Hematopoietic multipotent progenitor cell (in vitro differentiated cells): Measurements from ENCODE around the gene ETFB. TPM values are rescaled to one million over a fixed set of nuclear protein-coding genes. Genes with fewer than 3 reads are reported as not detected.

Experiments used
- DNase-seq, 3 donors: peaks; one replicate each; pipeline ENCODE4 v3.0.0-alpha.2; 2011 to 2015; ENCODE audit warnings: low read depth in 2 of 3, low spot score in 2 of 3
- total RNA-seq: library from RNA; depleted of rRNA; stranded (reverse); fragments of >200 nt; gene quantifications from one replicate; pipeline ENCODE4 v1.2.3, GENCODE V29; 2012

ETFB gene
- total RNA-seq, 1 donor: 162 TPM

DNA sequence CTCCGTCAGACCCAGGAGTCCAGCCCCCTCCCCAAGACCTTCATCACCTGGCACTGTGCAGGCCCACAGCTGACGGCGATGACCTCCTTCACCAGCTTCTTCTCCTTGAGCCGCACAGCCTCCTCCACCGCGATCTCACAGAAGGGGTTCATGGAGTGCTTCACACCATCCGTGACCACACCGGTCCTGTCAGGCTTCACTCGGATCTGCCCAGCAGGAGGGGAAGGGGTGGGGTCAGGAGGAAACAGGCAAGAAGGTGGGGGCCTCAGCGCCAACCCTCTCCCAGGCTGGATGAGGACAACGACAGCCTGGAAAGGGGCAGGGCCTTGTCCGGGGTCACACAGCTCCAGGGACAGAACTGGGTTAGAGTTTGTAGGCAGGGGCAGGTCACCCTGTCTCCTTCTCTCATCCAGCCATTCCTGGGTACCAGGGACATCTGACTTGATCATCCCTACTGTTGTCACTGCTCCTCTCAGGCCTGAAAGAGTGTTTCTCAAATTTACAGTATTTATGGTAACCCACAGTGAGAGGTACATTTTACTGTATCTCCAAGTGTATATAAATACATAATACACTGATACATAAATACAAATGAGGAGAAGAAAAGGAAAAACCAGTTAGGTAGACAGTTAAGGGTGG is 12.0 kb downstream of the ETFB start:
- DNase-seq: no peak

DNA sequence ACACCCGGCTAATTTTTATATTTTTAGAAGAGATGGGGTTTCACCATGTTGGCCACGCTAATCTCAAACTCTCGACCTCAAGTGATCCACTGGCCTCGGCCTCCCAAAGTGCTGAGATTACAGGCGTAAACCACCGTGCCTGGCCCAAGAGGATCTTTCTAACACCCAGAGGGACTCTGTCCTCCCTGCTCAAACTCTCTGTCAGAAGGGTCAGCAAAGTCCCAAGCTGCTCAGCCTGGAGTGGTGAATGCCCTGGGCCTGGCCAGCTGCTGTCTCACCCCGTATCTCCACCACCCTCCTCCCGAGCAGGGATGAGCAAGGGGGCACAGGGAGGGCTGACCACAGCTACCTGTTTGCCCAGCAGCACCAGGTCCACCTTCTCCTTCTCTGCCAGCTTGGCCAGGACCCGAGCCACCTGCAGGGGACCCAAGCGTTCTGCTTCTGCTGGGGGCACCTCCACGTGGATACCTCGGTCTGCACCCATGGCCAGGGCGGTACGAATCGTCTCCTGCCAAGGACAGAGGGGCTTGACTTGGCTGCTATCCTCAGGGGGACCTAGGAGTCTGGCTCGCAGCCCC is 13.3 kb downstream of the ETFB start:
- no peak for DNase-seq

DNA sequence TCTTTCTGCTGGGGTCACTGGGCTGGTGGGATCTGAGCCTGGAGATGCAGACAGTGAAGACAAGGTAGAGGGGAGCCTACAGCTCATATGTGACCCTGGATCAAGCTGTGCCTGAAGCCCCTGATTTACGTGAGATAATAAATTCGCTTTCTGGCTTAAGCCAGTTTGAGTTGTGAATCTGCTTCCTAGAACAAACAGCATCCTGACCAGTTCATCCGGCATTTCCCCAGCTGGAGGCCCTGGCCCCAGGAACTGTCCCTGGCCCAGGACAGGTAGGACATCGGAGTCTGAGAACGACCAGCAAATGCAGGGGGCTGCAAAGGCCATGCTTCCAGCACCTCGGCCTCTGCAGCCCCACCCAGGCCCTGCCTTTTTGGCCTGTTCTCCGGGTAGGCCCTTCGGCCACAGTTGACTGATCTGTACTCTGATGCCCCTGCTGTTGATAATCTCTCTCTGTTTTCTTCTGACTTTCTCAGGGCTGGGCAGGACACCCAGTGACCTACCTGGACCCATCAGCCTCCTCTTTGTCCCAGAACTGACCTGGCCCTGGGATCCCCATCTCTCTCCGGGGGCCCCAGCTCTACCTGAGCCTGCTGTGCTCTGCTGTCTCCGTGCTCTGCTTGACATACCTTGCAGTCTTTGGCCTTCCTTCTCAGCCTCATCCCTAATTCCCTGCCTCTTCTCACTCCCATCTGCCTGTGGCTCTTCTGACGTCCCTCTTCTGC is 14.8 kb downstream of the ETFB start:
- DNase-seq: no peak

DNA sequence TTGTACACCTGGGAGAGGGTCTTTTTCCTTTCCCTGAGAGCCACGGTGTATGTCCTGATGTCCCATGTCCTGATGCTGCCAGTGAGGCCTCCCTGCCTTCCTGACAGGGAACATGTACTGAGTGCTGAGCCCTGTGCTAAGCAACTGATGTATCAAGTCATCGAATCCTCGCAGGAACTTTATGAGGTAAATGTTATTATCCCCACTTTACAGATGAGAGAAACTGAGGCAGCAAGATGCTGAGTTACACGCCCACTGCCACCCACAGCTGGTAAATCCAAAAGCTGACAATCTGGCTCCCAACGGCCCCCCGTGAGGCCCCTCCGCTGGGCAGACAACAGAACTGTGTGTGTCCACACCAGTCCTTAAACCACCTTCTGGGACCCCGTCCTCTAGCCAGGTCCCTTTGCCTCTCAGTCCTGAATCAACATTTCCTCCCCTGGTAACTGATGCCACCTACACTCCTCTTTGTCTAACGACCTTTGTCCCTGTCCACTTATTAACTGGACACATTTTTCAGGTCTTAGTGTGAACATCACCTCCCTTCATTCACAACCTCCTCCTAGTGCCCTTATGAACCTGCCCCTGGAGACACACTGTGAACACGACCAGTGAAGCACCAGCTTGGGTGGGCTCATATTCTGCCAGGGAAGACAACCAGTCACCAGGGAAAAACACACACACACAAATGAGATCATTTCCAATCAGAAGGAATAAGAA is 18.8 kb downstream of the ETFB start:
- DNase-seq: no peak

DNA sequence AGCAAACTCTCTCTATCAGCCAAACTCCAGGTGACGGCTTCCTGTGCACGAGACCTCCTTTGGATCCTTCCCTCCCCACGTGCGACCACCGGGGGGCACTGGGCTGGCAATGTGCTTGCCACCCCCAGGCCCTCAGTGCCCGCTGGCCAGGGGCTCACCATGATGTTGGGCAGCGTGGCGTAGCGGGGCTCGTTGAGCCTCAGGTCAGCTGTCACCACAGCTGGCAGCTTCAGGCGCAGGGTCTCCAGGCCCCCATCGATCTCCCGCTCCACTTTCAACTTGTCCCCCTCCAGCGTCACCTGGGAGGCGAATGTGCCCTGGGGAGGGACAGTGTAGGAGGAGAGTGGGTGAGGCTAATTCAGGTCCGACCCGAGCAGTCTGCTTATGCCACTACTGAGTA is 19.4 kb downstream of the ETFB start:
- no peak for DNase-seq

DNA sequence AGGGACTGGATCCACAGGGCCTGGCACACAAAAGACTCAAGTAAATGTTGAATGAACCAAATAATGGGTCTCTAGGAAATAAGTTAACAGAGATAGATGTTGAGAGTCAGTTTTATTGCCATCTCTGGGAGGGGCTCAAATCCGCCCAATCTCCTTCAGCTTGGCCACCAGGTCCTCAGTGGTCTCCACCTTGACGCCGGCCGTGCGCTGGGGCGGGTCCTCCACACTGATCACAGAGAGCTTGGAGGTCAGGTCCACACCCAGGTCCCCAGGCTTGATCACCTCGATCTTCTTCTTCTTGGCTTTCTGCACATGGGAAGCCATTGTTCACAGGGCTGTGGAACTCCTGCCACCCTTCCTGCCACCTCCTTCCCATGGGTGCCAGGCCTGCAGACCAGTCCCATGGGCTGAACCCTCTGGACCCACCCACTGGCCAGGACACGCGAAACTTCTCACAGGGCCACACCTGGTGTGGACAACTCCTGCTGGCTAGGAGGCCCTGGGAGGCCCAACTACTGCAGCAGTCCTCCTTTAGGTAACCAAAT is 21.0 kb downstream of the ETFB start:
- DNase-seq: no peak

DNA sequence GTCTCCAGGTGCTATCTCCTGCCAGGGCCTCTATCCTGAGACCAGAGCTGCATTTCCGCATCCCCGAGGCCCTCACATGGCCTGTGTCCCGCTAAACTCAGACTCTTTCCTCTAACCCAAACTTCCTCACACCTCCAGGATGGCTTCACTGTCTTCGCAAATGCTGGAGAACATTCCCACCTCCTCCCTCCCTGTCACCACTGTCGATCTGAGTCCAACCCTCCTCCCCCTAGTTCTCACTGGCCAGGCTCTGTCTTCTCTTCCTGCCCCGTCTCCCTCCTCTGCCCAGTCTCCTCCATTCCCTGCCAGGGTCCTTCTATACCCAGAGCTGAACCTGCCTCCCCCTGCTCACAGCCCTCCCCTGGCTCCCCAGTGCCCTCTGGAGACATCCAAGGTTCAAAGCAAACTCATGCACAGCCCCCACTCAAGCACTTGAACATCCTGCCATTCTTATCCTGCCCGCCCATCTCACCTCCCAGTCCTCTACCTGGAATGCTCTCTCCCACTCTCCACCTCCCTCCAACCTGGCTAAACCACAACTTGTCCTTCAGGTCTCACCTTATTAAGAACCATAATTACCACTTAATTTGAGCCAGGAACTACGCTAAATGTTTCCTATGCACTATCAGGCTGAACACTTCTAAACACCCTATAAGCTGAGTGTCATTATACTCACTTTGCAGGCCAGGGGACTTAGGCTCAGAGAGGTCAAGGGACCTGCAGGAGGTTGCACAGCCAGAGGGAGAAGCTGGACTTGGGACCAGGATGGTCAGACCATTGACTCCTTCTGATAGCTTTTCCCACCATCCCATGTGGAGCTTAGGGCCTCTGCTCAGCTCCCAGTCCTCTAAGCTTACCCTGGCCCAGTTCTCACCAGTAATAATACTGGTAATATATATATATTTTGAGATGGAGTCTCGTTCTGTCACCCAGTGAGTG is 23.3 kb downstream of the ETFB start:
- no peak for DNase-seq

DNA sequence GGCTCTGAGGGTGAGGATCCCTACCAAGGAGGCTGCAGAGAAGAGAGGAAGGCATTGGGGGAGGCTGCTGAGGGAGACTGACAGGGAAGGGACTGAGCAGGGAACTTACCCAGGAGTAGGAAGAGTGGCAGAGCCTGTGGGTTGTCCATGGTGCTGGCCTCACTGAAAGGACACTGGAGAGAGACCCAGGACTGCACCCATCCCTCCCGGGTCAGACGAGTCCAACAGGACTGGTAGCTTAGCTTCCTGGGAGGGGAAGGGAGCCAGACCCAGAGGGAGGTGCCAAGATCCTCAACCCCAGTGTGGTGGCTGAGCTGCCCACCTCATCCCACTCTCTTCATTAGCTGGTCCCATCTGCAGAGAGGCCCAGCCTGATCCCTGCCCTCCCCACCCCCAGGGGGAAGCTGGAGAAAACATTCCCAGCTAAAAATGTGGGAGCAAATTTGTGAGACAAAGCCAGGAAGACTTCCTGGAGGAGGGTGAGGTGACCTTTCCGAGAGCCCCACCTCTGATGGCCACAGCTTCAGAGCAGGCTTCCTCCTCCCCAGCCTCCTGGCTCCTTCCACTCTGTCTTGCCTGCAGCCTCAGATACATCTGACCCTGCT is 24.1 kb downstream of the ETFB start, which contains the start of gene VSIG10L:
TSS of gene VSIG10L (minus strand) at position 164 of the 605 bp plus-strand sequence. CDS start at position 149, 15 bp downstream.
- DNase-seq: no peak

DNA sequence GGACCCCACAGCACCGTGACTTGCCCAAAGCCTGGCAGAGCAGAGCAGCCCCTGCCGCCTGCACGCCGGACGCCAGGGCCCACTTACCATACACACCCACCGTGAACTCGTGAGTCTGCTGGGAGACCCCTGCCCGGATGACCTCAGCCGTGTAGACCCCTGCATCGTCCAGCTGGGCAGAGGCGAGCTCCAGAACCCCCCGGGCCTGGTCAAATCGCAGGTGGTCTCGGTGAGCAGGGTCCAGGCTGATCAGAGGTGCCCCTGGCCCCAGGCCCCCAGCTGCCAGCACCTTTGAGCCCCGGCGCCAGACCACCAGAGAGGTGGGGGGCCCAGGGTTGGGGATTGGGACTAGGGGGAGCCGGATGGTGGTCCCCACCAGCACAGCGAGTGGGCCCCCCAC is 25.1 kb downstream of the ETFB start:
- no peak for DNase-seq

DNA sequence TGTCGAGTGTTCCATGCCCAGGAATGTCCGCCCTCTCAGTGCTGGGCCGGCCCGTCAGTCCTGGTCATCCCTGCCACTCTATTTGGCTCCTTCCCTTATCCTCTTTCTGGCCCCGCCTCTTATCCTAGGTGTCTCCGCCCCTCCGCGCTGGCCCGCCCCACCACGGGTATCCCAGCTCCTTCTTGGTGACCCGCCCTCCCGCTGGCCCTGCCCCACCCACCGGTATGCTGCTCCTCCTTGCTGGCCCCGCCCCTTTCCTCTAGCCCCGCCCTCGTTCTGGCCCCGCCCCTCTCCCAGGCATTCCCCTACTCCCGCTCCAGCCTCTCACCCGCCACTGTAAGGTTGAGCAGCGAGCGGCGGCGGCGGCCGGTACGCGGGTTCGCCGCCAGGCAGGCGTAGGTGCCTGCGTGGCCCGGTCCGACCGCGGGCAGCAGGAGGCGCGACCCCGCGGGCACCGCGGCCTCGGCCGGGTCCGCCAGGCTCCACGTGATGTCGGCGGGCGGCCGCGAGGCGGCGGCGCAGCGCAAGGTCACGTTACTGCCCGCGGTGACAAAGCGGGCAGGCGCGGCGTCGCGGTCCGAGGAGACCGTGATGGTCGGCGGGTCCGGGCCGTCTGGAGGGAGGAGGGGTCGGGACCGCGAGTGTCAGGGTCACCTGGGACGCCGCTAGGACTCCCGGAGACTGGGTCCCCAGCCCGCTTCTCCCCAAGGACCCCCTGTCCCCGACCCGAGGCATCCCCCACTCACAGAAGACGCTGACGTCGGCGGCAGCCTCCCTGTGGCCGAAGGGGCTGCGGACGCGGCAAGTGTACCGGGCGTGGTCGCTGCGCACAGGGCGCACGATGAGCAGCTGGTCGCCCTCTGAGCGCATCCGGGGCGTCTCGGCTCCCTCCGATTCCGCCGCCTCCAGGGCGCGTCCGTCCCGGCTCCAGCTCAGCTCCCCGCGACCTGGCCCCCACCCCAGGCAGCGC is 26.2 kb downstream of the ETFB start:
- peak; percentile 62 to 93 (median 90) for DNase-seq

DNA sequence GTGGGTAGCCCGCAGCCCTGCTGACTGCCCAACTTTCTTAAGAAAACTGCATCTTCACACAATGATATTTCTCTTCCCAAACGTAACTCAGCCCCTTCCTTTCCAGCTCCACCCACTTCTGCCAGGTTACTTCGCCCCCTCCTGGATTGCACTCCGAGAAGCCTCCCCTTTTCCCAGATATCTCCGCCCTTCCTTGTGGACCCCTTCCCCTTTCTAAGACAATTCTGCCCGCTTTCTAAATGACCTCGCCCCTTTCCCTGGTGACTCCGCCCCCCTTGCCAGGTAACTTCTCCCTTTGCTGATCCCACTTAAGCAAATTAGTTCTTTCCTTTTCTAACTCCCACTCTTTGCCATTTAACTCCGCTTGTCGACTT is 26.9 kb downstream of the ETFB start:
- no peak for DNase-seq

DNA sequence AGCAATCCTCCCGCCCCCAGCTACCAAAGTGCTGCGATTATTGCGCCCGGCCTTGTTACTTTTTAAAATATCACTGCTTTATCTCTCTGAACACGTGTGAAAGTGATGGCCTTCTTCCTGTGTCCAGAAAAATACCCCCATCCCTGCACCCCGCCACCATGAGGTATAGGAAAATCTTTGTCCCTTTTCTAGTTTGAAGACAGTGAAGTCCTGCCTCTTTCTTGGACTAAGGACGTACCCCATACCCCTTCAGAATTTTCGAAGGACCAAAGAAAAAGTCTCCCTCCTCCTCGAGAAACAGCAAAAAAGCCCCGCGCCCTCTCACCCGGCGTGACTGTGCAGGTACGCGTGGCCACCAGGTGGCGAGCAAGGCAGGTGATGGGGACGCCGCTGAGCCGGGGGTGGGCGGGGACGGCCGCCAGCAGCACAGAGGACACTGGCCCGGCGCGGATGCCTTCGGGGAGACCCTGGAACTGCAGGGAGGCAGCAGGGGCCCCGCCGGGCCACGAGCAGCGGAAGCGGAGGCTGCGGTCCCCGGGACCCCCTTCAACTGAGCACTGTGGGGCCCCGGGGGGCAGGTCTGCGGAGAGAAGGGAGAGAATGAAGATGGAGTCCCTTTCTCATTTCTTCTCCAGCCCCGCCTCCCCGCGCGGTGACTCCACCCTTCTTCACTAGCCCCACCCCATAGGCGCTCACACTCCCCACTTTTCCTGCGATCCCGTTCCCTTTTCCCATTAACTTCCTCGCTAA is 27.4 kb downstream of the ETFB start:
- DNase-seq: peak; percentile 68 to 88 (median 84)

DNA sequence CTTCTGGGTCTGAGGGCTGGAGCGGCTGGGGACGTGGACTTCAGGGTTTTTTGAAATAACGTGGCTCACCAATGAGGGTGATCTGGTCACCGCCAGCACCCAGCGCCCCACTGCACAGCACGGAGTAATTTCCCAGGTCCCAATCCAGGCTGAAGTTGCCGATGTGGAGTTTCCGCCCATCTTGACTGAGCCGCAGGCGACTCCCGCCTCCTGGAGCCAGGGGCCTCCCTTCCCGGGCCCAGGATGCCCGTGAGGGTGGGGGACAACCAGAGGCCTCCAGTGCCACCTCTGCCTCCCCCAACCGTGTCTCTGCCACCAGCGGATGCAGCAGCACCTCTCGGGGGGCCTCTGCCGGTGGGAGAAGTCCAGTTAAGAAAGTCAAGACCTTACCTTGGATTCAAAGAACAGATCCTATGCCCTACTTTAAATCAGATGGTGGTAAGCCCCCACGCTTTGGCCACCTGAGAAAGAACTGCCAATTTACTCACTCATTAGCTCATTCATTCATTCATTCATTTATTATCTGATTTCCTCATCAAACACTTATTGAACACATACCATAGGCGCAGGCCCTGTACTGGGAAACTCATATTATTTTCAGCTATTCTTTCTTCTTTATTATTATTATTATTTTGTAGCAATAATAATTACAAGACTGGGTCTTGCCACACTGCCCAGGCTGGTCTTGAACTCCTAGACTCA is 28.2 kb downstream of the ETFB start:
- DNase-seq: no peak

DNA sequence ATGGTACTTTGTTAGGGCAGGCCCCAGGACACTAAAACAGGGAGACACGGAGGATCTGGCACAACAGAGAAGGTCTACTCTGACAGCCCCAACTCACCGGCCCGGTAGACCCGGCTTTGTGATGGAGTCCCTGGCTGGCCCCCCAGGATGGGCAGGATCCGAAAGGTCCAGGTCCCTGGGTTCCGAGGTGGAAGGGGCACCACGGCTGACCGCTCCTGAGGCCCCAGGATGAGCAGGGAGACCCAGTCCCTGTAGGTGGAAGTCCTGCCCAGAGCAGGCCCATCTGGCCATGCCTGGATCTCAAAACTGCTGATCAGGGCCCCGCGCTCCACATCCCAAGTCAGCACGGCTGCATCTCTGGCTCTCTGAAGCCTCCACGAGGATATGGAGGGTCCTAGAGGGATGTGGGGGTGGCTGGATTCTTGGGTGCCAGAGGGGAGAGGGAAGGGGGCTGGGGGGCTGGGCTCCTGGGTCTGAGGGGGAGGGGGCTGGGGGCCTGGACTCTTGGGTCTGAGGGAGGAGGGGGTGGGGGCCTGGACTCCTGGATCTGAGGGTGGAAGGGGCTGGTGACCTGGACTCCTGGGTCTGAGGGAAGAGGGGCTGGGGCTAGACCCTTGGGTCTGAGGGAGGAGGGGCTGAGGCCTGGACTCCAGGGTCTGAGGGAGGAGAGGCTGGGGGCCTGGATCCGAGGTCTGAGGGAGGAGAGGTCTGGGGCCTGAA is 28.9 kb downstream of the ETFB start:
- no peak for DNase-seq

DNA sequence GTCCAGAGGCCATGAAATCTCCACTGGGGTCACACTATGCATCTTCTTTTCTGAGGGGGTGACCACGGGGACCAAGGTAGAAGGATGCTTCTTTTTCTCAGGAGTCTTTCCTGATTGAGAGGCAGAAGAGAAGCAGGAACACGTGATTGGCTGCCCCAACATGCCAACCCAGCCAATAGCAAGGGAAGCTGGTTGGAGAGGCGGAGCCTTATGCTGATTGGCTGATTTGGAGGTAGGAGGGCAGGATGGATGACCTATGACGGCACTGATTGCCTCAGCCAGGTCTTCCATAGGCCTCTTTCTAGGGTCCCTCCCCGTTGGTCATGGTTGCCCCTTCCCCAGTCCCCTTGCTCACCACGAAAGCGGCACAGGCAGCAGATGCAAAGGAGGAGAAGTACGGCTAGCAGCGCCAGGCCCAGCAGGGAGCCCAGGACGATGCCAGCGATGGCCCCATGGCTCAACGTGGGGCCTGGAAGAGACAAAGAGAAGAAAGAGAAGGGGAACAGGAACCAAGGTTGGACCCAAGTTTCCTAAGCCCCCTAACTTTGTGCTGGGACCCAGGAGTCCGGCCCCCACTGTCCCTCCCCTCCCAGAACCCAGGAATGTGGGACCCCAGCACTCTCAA is 32.2 kb downstream of the ETFB start:
- no peak for DNase-seq

DNA sequence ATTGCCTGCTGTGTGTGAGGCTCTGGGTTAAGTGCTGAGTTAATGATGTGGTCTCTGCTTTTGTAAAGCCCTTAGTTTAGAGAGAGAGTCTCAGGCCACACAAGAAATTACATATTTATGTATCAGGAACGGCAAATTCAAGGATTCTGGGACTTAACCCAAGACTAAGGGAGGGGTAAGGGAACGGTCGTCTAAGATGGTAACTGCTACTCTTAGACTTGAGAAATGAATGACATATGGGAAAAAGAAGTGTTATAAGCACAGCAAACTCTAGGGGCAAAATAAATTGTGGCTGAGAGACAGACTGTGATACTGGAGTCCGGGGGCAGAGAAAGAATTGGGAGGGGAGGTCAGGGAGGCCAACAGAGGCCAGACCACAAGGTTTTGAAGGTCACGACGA is 34.5 kb downstream of the ETFB start:
- no peak for DNase-seq
